GM18858 (cell line): ENCODE measurements around the gene B3GALT6.
"Not testable (repeated sequence)": the region's sequence is repeated elsewhere in the genome, so short reads cannot be mapped to it uniquely, and the experiment has no call there.

Source experiments
- ATAC-seq: cut with Tn5 transposase; IDR thresholded peaks from one replicate; pipeline ENCODE4 v1.9.1; 2021; ENCODE audit not compliant: unreplicated experiment

Gene B3GALT6

DNA sequence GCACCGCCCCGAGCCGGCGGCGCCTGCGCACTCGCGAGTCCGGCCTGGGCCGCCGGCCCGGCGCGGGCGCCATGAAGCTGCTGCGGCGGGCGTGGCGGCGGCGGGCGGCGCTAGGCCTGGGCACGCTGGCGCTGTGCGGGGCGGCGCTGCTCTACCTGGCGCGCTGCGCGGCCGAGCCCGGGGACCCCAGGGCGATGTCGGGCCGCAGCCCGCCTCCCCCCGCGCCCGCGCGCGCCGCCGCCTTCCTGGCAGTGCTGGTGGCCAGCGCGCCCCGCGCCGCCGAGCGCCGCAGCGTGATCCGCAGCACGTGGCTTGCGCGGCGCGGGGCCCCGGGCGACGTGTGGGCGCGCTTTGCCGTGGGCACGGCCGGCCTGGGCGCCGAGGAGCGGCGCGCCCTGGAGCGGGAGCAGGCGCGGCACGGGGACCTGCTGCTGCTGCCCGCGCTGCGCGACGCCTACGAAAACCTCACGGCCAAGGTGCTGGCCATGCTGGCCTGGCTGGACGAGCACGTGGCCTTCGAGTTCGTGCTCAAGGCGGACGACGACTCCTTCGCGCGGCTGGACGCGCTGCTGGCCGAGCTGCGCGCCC, at the start of gene B3GALT6:
B3GALT6 (plus strand) TSS at position 30 of the 588 bp plus-strand sequence; CDS start at position 72, 42 bp downstream.
- peak; percentile 19 for ATAC-seq

DNA sequence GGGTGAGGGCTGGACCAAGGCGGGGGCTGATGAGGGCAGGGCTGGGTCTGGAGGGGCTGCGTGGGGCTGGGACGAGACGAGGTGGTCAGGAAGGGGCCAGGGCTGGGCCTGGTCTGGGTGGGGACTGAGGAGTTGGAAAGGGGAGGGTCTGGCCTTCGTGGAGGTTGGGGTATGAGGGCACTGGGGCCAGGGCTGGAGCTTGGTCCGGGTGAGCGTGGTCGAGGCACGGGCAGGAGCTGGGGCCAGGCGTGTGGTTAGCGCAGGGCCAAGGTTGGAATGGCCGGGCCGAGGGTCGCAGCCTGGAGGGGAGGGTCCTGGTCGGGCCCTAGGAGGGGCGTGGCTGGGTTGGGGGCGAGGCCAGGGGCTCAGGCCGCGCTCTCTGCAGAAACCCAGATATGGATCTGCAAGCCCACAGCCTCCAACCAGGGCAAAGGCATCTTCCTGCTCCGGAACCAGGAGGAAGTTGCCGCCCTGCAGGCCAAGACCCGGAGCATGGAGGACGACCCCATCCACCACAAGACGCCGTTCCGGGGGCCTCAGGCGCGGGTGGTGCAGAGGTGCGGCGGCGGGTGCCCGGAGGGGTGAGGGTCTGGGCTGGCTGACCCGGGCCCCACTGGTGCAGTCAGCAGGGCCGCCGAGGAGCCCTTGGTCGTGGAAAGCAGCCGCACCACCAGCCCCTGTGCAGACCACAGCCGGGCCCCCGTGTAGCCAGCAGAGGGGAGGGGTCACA, 49.4 kb upstream of the B3GALT6 start:
- no peak for ATAC-seq

DNA sequence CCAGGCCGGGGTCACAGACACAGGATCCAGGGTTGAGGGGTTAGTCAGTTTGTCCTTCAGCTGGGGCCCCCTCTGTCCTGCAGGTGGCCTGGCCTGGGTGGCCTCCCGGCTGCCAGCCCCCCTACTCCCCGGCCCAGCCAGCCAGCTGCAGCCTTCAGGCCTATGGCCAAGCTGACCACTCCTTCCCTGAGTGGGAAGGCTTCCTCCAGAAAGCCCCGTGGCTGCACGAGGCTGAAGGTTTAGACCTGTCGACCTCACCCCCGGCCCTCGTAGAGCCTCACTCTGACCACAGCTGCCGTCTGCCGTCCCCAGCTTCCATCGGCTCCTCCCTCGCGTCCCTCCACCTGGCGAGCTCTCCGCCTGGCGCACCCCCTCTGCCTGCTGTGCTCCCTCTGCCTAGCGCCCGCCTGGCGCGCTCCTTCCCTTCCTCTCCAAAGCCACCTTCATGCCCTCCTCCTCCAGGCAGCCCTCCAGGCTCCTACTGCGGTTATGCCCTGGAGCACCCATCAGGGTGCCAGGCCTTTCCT, 48.8 kb upstream of the B3GALT6 start:
- ATAC-seq, result no peak

DNA sequence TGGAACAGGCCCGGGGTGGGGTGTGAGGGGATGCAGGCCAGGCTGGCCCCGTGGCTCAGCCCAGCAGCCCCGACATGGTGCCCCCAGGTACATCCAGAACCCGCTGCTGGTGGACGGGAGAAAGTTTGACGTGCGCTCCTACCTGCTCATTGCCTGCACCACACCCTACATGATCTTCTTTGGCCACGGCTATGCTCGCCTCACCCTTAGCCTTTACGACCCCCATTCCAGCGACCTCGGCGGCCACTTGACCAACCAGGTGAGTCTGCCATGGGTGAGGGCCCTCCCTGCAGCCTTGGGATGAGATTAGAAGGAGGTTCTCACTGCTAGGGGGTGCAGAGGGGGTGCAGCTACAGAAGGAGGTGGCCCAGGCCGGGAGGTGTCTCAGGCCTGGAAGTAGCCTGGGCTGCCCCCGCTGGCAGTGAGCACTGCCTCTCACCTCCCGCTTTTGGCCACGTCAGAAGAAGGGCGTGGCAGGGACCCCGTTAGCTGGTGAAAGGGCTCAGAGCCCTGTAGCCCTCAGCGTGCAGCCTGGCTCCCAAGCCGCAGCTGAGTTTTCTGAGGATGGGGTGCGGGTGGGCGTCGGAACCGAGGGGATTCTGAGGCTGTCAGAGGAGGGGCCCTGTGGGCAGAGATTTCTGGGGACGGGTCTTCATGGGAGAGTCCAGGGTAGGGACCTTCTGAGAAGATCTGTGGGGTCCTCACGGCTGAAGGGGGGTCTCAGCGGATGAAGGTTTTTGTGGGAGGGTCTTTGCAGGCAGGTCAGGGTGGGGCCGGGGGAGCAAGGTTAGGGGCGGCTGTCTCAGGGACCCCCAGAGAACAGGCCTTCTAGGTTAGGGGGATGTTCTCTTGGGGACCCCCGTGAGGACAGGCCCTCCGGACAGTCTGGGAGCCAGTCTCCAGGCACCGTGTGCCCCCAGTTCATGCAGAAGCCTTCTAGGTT, 47.9 kb upstream of the B3GALT6 start:
- no peak for ATAC-seq

DNA sequence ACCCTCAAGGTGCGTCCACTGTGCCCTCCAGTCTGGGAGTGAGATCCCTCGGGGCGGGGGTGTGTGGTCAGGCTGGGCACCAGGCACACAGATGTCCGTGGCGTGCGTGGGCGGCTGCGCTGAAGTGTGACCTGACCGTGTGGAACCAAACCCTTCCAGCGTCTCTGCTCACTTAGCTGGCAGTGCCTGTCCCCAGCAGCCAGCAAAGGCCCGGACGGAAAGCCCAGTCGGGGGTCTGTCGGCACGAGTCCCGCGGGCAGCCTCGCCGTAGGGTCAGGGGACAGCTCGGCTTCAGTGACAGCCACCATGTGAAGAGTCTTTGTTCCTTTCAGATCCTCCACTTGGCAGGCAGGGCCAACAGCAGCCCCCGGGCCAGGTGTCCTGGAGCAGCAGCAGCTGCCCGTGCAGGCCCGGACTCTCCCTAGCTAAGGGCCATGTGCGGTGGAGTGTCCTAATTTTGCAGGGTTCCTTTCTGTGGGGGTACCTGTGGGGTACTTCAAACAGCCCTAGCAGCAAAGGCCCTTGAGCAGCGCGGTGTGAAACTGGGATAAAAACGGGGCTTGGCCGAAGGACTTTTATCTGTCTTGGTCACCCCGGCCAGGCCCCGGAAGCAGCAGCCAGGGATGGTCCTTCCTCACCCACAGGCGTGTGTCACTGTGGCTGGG, 46.8 kb upstream of the B3GALT6 start:
- no peak for ATAC-seq

DNA sequence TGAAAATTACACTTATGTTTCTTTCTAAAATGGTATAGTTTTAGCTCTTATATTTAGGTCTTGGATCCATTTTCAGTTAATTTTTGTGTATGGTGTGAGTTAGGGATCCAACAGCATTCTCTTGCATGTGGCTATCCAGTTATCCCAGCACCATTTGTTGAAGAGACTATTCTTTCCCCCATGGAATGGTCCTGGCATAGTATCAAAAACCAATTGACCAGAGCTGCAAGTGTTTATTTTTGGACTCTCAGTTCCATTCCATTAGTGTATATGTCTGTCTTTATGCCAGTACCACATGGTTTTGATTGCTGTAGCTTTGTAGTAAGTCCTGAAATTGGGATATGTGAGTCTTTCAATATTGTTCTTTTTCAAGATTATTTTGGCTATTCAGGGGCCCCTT, 44.1 kb upstream of the B3GALT6 start:
- ATAC-seq, result no peak

DNA sequence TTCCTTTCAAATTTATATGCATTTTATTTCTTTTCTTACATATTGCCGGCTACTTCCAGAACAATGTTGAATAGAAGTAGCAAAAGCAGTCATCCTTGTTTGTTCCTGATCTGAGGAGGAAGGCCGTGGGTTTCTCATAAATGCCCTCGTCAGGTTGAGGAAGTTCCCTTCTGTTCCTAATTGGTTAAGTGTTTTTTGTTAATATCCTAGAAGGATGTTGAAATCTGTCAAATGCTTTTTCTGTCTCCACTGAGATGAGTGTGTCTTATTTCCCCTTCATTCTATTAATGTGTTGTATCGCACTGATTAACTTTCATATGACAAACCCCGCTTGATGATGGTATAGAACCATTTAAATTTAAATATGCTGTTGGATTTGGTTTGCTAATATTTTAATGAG, 42.9 kb upstream of the B3GALT6 start:
- no peak for ATAC-seq

DNA sequence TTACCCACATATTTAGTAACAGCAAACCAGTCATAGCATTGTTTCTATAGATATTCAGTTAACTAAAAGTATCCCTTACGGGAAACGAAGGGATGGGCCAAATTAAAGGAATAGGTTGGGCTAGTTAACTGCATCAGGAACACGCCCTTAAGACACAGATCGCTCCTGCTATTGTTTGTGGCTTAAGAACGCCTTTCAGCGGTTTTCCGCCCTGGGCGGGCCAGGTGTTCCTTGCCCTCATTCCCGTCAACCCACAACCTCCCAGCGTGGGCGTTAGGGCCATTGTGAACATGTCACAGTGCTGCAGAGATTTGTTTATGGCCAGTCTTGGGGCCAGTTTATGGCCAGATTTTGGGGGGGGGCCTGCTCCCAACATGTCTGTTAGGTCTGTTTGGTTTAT, 40.3 kb upstream of the B3GALT6 start:
- no peak for ATAC-seq

DNA sequence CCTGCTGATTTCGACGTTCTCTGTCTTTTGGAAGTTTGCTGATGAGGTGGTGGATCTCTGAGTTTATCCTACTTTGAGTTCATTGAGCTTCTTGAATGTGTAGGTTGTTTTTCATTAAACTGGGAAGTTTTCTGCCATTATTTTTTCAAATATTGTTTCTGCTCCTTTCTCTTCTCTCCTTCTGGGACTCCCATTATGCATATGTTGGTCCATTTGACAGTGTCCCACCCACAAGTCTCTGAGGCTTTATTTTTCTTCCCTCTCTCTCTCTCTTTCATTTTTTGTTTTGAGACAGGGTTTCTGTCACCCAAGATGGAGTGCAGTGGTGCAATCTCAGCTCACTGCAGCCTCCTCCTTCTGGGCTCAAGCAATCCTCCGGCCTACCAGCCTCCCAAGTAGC, 37.3 kb upstream of the B3GALT6 start:
- ATAC-seq, result no peak

DNA sequence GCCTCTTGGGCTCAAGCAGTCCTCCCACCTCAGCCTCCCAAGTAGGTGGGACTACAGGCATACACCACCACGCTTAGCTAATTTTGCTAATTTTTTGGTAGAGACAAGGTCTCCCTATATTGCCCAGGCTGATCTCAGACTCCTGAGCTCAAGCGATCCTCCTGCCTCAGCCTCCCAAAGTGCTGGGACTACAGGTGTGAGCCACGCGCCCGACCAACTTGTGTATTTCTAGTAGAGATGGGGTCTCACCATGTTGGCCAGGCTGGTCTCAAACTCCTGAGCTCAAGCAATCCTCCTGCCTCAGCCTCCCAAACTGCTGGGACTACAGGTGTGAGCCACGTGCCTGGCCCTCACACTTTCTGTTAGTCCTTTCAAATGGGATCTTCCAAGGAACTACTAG, 36.3 kb upstream of the B3GALT6 start:
- ATAC-seq, result not testable (repeated sequence)

DNA sequence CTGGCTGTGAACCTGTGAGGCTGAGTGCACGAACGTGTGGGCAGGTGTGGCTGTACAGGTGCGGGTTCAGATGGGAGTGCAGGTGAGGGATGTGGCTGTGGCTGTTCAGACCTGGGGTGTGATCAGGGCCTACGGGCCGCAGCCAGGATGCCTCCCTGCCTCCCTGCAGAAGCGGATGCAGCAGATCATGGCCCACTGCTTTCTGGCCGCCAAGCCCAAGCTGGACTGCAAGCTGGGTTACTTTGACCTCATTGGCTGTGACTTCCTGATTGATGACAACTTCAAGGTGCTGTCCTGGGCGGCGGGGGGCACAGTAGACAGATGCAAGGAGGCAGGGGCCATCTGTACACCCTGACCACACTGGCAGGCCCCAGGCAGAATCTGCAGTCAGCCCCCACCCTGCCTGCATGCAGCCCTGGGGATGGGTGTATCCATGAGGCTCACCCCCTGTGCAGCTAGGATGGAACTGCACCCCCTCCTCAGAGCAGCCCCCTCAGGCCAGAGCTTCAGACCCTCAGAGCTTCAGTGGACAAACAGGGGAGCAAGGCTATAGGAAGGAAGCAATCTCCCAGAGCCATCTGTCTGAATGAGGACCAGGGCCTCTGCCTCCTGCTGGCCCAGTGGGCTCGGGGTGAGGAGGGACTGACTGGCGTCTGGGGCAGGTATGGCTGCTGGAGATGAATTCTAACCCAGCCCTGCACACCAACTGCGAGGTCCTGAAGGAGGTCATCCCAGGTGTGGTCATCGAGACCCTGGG, 35.4 kb upstream of the B3GALT6 start:
- no peak for ATAC-seq

DNA sequence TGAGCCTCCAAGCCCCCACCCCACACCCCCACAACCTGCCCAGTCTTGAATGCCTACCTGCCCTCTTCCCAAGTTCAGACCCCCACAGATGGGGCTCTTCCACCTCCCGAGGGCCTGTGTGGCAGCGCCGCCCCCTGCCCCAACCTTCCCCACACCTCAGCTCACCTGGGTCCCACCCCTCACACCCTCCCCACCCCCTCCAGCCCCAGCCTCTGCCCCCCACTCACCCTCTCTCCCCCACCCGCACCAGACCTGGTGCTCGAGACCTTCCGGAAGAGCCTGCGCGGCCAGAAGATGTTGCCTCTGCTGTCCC, 34.9 kb upstream of the B3GALT6 start:
- no peak for ATAC-seq

DNA sequence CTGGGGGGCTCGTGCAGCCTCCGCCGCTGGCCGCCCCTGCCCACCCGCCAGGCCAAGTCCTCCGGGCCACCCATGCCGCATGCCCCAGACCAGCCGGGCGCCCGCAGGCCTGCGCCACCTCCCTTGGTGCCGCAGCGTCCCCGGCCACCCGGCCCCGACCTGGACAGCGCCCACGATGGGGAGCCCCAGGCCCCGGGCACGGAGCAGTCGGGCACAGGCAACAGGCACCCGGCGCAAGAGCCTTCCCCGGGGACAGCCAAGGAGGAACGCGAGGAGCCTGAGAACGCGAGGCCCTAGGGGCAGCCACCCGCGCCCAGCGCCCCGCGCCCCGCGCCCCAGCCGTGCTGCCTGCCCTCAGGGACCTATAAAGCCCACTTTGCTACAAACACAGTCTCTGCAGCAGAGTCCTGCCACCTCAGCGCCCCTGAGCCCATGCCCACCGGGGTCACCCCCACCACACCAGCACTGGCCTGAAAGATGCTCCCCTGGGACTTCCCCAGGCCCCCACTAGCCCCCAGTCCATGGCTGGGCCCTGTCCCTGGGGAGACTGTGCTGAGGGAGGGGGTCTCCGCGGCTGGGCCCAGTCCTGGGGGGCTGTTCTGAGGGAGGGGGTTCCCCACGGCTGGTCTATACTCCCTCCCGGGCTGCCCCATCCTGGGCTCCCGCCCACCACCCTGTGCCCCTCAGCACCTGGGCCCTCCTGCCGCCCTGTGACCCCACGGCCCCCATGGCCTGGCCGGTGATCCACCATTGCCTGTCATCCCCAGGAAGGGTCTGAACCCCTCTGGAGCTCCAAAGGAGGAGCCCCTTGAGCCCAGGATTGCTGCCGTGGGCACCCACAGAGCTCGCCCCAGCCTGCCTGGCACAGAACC, 34.2 kb upstream of the B3GALT6 start:
- no peak for ATAC-seq

DNA sequence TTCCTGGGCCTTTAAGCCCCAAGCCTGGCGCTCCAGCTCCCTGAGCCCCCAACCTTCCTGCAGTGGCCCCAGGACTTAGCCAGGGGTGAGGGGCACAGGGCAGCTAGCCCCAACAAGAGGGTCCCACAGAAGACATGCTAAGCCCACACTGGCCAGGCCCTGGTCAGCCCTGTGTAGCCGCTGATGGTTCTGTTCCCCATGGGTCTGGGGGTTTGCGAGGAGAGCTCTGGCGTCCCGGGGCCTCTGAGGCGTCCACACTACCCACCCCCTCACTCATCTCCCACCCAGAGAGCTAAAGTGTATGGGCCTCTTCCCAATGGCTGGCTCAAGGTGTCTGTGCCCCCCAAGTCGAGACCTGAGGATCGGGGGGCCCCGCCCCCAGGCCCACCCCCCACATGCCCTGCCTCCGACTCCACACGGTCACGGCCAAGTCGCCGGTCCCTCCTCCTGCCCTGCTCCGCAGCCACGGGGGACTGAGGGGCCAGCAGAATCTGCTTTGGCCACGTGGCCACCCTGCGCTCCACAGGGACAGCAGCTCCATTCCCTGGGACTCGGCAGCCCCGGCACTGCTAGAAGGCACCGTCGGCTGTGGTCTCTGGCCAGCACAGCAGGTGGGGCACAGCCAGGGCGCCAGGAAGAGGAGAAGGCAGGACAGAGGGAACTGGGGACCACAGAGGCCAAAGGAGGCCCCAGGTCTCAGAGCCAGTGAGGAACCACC, 33.5 kb upstream of the B3GALT6 start:
- ATAC-seq, result no peak

DNA sequence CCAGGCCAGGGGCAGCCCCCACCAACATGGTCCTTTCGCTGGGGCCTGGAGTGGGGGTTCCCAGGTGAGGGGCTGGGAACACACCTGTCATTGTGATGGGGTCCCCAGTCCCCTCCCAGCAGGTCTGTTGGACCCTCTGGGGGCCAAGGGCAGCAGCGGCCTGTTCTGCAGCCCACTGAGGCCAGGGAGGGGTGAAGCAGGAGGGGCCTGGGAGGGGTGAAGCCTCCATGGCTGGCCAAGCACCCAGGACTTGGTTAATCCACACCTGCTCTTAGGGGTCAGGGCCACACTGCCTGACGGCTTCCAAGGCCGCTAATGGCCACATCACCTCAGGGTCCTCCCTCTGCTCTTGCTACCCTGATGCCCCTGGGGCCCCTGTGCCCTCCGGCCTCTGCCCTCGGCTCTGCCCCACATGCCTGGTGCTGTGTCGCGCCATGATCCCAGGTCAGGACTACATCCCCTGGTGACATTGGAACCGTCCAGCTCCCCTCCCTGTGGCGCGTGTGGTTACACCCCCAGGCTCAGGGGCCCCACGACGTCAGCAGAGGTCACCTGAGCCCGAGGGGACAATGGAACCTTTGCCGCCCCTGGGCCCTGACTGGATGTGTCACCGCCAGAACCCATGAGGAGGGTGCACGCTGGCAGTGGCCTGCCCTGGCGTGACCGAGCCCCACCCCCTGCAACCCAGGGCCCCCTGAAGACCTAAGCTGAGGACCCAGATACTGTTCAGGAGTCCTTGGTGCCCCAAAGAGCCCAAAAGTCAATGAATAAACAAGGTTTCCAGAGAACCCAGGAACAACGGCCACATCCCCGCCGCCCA, 32.7 kb upstream of the B3GALT6 start:
- no peak for ATAC-seq

DNA sequence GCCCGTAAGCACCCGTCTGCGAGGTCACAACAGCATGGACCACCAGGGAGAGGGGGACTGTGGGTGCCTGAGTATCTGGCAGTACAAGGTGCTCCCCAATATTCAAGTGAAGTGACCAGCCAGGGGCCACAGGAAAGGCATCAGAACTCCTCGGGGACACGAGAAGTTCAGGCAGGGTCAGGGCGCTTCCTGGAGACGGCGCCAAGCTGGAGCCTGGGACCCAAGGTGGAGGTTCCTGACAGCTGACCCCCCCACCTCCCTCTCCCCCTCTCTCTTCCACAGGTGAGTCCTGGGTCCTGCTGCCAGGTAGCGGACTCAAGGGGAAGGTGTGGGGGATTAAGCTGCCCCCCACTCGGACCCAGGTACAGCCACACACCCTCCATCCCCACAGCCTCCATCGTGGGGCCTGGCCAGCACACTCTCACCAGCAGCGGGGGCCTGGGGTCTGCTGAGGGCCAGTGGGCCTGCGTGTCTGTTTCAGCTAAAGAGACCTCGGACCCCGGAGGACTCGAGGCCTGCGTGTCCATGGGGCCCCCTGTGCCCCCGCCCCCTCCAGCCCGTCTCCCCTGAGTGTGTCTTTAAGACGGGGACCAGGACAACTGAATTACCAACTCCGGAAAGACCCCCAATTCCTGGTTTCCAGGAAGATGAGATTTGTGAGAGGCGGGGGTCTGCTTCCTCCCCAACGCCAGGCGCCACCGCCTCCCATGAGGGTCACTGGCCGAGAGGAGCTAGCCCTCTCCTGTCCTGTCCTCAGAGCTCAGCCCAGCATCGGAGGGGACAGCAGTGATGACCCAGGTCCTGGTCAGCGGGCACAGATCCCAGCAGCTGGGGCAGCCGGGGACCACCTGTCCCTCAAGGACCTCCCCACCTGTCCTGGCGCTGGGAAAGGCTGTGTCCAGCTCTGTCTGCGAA, 31.8 kb upstream of the B3GALT6 start:
- ATAC-seq, result no peak
